Epithelial cell of proximal tubule (primary cell): Measurements from ENCODE around the gene CALD1. TPM values are rescaled to one million over a fixed set of nuclear protein-coding genes. Genes with fewer than 3 reads are reported as not detected.

ENCODE experiments used
- DNase-seq: peaks from one replicate; pipeline ENCODE4 v3.0.0-alpha.2; 2011; ENCODE audit warnings: low read depth
- H3K4me3 ChIP-seq: 2 replicates; pipeline ENCODE4 v1.5.1; 2011; ENCODE audit warnings: low read depth, mild to moderate bottlenecking, low read length
- total RNA-seq: library from RNA; depleted of rRNA; stranded (reverse); fragments of >200 nt; gene quantifications from 2 replicates; pipeline ENCODE4 v1.2.3, GENCODE V29; 2015
- TF ChIP-seq, protein P1 (sequence below): conservative IDR thresholded peaks from 2 replicates; pipeline ENCODE4 v1.5.1; 2012; ENCODE audit warnings: low read depth, mild to moderate bottlenecking, low read length

CALD1 gene
- total RNA-seq, 1 donor from 2014 or later: 140 TPM

GRCh38 chr7:134910214-134910890 is 130.9 kb downstream of the CALD1 start:
- H3K4me3 ChIP-seq: no peak overlapping the region
- TF ChIP-seq, protein P1, sequence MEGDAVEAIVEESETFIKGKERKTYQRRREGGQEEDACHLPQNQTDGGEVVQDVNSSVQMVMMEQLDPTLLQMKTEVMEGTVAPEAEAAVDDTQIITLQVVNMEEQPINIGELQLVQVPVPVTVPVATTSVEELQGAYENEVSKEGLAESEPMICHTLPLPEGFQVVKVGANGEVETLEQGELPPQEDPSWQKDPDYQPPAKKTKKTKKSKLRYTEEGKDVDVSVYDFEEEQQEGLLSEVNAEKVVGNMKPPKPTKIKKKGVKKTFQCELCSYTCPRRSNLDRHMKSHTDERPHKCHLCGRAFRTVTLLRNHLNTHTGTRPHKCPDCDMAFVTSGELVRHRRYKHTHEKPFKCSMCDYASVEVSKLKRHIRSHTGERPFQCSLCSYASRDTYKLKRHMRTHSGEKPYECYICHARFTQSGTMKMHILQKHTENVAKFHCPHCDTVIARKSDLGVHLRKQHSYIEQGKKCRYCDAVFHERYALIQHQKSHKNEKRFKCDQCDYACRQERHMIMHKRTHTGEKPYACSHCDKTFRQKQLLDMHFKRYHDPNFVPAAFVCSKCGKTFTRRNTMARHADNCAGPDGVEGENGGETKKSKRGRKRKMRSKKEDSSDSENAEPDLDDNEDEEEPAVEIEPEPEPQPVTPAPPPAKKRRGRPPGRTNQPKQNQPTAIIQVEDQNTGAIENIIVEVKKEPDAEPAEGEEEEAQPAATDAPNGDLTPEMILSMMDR: no peak
- peak; percentile 66 for DNase-seq

GRCh38 chr7:134910968-134911367 is 131.5 kb downstream of the CALD1 start:
- no peak overlapping the region for H3K4me3 ChIP-seq
- DNase-seq: no peak
- TF ChIP-seq, protein P1: no peak

DNA sequence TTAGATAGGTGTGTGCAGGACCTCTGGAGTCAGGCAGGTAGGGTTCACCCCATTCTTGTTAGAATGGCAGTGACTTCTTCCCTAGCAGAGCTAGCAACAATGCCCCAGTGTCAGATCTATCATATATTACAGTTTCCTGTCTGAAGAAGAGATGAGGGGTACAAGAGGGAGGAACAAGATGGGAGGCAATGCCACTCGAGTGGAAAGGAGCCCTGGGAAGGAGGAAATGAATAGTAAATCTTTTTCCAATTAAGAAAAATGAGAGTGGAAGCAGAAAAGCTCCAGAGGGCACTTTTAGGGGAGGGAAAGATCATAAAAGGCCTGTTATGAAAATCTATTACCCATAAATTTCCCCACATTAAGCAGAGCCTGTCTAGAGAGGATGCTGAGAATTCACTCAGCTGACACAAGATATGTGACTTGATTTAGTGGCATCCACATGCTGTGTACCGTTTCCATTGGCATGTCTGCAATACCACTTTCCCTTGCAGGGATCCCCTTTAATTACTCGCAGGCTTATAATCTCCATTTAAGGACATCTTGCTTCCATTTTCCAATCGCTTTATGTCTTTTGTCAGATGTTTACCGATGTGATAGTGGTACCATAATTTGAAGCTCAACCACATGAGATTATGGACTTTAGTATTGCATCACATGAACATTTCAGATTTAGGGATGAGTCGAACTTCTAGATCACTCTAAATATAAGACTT is 136.9 kb downstream of the CALD1 start:
- no peak for DNase-seq
- TF ChIP-seq, protein P1: no peak
- H3K4me3 ChIP-seq: no peak overlapping the region

GRCh38 chr7:134919240-134919641 is 139.8 kb downstream of the CALD1 start:
- H3K4me3 ChIP-seq: no peak overlapping the region

GRCh38 chr7:134920026-134920753 is 140.8 kb downstream of the CALD1 start:
- TF ChIP-seq, protein P1: no peak
- H3K4me3 ChIP-seq: no peak overlapping the region
- DNase-seq: no peak

More at GRCh38 chr7:134919240-134919641, 139.8 kb downstream of the CALD1 start:
- TF ChIP-seq, protein P1: no peak
- DNase-seq: no peak

- H3K4me3 ChIP-seq: no peak overlapping the region
- no peak for DNase-seq
- TF ChIP-seq, protein P1: no peak
These were observed 143.6 kb downstream of the CALD1 start for GRCh38 chr7:134922720-134923704.
